Activated B cell treated with CpG ODN at 0.5 μM for 24 hours (primary cell): ENCODE measurements around the gene HMGB4. TPM values are rescaled to one million over a fixed set of nuclear protein-coding genes. Genes with fewer than 3 reads are reported as not detected.

ENCODE experiments used
- ATAC-seq: fragments of 200-7000 bp; cut with Tn5 transposase; one replicate; pipeline ENCODE4 v1.10.0; 2021; ENCODE audit warnings: low read depth, mild to moderate bottlenecking, moderate library complexity
- CTCF ChIA-PET: fragments of 350-600 bp; sonication (Branson Sonifier 250); formaldehyde crosslinking; loops from one replicate; lab custom pipeline; 2021; ENCODE audit warnings: antibody characterized with exemption; lab: Charles Lee
- POLR2A ChIA-PET: fragments of 350-600 bp; sonication (Branson Sonifier 250); formaldehyde crosslinking; loops from one replicate; lab custom pipeline; 2021; ENCODE audit warnings: antibody characterized with exemption; lab: Charles Lee
- DNase-seq: peaks from one replicate; pipeline ENCODE4 v3.0.0; 2022
- H3K27ac Mint-ChIP-seq: one replicate; pipeline ENCODE4 v1.8.0; 2020; ENCODE audit warnings: mixed read lengths
- H3K27me3 Mint-ChIP-seq: one replicate; pipeline ENCODE4 v1.8.0; 2021; ENCODE audit warnings: mixed read lengths
- H3K36me3 Mint-ChIP-seq: one replicate; pipeline ENCODE4 v1.8.0; 2021; ENCODE audit warnings: low read depth, mixed read lengths
- H3K4me1 Mint-ChIP-seq: one replicate; pipeline ENCODE4 v1.8.0; 2021; ENCODE audit warnings: mixed read lengths
- H3K4me3 Mint-ChIP-seq: one replicate; pipeline ENCODE4 v1.8.0; 2020; ENCODE audit warnings: mild to moderate bottlenecking, mixed read lengths
- H3K9me3 Mint-ChIP-seq: one replicate; pipeline ENCODE4 v1.8.0; 2020; ENCODE audit warnings: mixed read lengths
- CTCF ChIP-seq: fragments of 200-600 bp; IDR thresholded peaks from one replicate; pipeline ENCODE4 v1.8.0; 2022; ENCODE audit warnings: antibody characterized with exemption, mild to moderate bottlenecking
- intact Hi-C: fragments of 100-400 bp; cut with micrococcal nuclease; formaldehyde crosslinking; loops from one replicate; pipeline ENCODE4 v1.15.1; 2024
- total RNA-seq: library from RNA; stranded (reverse); gene quantifications from 2 replicates; pipeline ENCODE4 v1.2.3, GENCODE V29; 2022

HMGB4 gene
- total RNA-seq, 1 donor from 2014 or later, result not detected

DNA sequence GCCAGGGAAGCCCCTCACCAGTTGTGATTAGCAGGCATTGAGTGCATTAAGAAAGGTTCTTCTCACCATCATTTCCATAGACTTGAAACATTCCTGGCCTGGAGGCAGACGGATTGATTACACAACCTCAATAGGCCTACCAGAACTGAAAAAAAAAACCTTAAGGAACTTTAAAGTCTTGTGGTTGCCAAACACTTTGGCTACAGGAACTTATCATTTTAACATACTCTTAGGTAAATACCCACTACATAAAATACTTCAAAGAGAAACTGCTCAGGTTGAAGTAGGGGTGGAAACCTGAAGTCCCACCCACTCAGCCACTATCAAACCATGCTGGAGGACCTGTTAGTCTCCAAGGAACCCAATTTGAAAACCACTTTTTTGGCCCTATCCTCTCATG, 22.4 kb upstream of the HMGB4 start:
- no peak for TF ChIP-seq CTCF
- Mint-ChIP-seq H3K4me1 (no peaks in the 10 kb centered on the region), H3K4me3 (no peak overlapping the region), H3K36me3 (no peaks in the 10 kb centered on the region), H3K27me3 (no peaks in the 10 kb centered on the region), H3K27ac (no peak overlapping the region), H3K9me3 (peaks cover 3% of the 10 kb centered on the region)
- CTCF ChIA-PET, result no interaction called here
- POLR2A ChIA-PET, result no interaction called here
- intact Hi-C loops, result no loop called here
- ATAC-seq (no peak), DNase-seq (no peak)

- no peaks in the 10 kb centered on the region for H3K4me1 Mint-ChIP-seq
- DNase-seq (no peak), ATAC-seq (no peak)
- H3K27ac Mint-ChIP-seq, result no peak overlapping the region
- H3K9me3 Mint-ChIP-seq, result no peaks in the 10 kb centered on the region
- no peak overlapping the region for H3K4me3 Mint-ChIP-seq
- intact Hi-C loops, result no loop called here
- no peaks in the 10 kb centered on the region for H3K27me3 Mint-ChIP-seq
- ChIA-PET CTCF (no interaction called here), POLR2A (no interaction called here)
- H3K36me3 Mint-ChIP-seq, result no peaks in the 10 kb centered on the region
- no peak for TF ChIP-seq CTCF
Measured at GRCh38 chr1:33842348-33842747, 21.5 kb upstream of the HMGB4 start.

DNA sequence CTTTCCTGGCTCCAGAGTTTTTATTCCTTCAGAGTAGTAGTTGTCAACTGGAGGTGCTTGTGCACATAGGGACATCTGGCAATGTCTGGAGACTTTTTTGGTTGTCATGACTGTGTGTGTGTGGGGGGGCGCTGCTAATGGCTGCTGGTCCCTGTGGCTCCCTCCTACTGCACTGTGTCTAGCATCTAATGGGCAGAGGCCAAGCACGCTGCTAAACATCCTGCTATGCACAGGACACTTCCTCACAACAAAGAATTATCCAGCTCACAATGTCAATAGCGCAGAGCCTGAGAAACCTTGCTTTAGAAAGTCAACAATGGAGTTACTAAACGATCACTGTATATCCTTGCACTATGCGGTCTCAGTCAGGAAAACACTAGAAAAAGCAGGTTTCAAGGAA, 19.7 kb upstream of the HMGB4 start:
- no peak overlapping the region for H3K4me3 Mint-ChIP-seq
- ChIA-PET POLR2A (no interaction called here), CTCF (no interaction called here)
- TF ChIP-seq CTCF, result no peak
- H3K36me3 Mint-ChIP-seq, result no peaks in the 10 kb centered on the region
- DNase-seq (no peak), ATAC-seq (no peak)
- no peaks in the 10 kb centered on the region for H3K4me1 Mint-ChIP-seq
- intact Hi-C loops, result no loop called here
- no peaks in the 10 kb centered on the region for H3K27me3 Mint-ChIP-seq
- H3K9me3 Mint-ChIP-seq, result no peaks in the 10 kb centered on the region
- no peak overlapping the region for H3K27ac Mint-ChIP-seq

- intact Hi-C loops, result no loop called here
- H3K27ac Mint-ChIP-seq, result no peak overlapping the region
- H3K4me3 Mint-ChIP-seq, result no peak overlapping the region
- DNase-seq (no peak), ATAC-seq (no peak)
- no peaks in the 10 kb centered on the region for H3K9me3 Mint-ChIP-seq
- CTCF ChIA-PET, result no interaction called here
- no peaks in the 10 kb centered on the region for H3K4me1 Mint-ChIP-seq
- no peaks in the 10 kb centered on the region for H3K36me3 Mint-ChIP-seq
- no peak for TF ChIP-seq CTCF
- POLR2A ChIA-PET, result no interaction called here
- H3K27me3 Mint-ChIP-seq, result no peaks in the 10 kb centered on the region
Measured at GRCh38 chr1:33846861-33847260, 17.0 kb upstream of the HMGB4 start.

GRCh38 chr1:33848205-33848937, 15.5 kb upstream of the HMGB4 start:
- CTCF ChIA-PET, result no interaction called here
- Mint-ChIP-seq H3K27me3 (peaks cover 2% of the 10 kb centered on the region), H3K4me3 (no peak overlapping the region), H3K4me1 (no peaks in the 10 kb centered on the region), H3K36me3 (no peaks in the 10 kb centered on the region), H3K9me3 (no peaks in the 10 kb centered on the region), H3K27ac (no peak overlapping the region)
- POLR2A ChIA-PET, result no interaction called here
- DNase-seq, result no peak
- ATAC-seq, result no peak
- intact Hi-C loops, result no loop called here
- TF ChIP-seq CTCF, result no peak
